ENCODE measurements around the gene OR4D1. TPM values are rescaled to one million over a fixed set of nuclear protein-coding genes. Genes with fewer than 3 reads are reported as not detected.
"Not testable (repeated sequence)": the region's sequence is repeated elsewhere in the genome, so short reads cannot be mapped to it uniquely, and the experiment has no call there.

Gene OR4D1
- total RNA-seq, 2 experiments from 2014 or later: 0.49 to 0.70 TPM

DNA sequence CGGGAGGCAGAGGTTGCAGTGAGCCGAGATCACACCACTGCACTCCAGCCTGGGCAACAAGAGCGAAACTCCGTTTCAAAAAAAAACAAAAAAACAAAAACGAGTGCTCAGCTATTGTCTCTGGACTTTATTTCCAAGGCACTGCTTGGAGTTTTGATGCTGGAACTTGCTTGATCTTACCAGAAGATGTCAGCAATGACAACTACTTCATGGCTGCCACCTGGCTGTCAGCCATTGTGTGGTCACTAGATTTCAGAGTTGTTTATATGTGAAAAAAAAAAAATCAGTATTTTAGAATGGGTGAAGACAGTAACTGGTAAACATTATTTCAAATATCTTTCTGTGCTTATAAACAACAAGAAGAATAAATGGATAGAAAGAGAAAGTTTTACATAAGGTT lies 26.3 kb upstream of the OR4D1 start:
- no peak overlapping the region for H3K27ac Mint-ChIP-seq
- H3K27me3 Mint-ChIP-seq: peaks cover 9% of the 10 kb centered on the region

DNA sequence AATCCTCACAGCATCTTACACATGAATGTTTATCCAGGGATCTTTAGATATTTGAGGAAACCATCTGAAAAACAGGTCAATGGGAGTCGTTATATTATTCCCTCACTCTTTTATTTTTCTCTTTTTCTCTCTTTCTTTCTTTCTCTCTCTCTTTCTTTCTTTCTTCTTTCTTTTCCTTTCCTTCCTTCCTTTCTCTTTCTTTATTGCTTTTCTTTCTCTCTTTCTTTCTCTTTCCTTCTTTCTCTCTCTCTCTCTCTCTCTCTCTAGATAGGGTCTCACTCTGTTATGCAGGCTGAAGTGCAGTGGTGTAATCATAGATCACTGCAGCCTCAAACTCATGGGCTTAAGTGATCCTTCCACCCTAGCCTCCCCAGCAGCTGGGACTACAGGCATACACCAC lies 20.3 kb upstream of the OR4D1 start:
- peaks cover 0 to 2% of the 10 kb centered on the region in 2 experiments for H3K27me3 ChIP-seq (ENCODE audit: control insufficient read depth in 1 of 2, insufficient read depth in 2 of 2, low read length in 2 of 2)
- no peak overlapping the region for H3K4me3 ChIP-seq (ENCODE audit: low read length)
- no peak for DNase-seq
- no peaks in the 10 kb centered on the region for H3K4me1 ChIP-seq (ENCODE audit: insufficient read depth, low read length)
- no peak overlapping the region for H3K4me3 Mint-ChIP-seq
- H3K4me1 Mint-ChIP-seq (ENCODE audit: low read depth): peaks cover 5% of the 10 kb centered on the region
- ChIA-PET POLR2A (no interaction called here), CTCF (no interaction called here)
- ATAC-seq (ENCODE audit: poor library complexity): no peak
- TF ChIP-seq, protein P1, sequence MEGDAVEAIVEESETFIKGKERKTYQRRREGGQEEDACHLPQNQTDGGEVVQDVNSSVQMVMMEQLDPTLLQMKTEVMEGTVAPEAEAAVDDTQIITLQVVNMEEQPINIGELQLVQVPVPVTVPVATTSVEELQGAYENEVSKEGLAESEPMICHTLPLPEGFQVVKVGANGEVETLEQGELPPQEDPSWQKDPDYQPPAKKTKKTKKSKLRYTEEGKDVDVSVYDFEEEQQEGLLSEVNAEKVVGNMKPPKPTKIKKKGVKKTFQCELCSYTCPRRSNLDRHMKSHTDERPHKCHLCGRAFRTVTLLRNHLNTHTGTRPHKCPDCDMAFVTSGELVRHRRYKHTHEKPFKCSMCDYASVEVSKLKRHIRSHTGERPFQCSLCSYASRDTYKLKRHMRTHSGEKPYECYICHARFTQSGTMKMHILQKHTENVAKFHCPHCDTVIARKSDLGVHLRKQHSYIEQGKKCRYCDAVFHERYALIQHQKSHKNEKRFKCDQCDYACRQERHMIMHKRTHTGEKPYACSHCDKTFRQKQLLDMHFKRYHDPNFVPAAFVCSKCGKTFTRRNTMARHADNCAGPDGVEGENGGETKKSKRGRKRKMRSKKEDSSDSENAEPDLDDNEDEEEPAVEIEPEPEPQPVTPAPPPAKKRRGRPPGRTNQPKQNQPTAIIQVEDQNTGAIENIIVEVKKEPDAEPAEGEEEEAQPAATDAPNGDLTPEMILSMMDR (IDR thresholded peaks at IDR 0.05): no peak
- no peaks in the 10 kb centered on the region for H3K36me3 ChIP-seq (ENCODE audit: insufficient read depth, low read length)
- intact Hi-C loops (cut with DNase I, micrococcal nuclease): no loop called here
- no peak overlapping the region for H3K27ac ChIP-seq (ENCODE audit: low read depth in 1 of 2, low read length in 2 of 2)
- no peaks in the 10 kb centered on the region for H3K9me3 ChIP-seq (ENCODE audit: control insufficient read depth in 1 of 2, insufficient read depth in 1 of 2, low read length in 2 of 2)
- no peaks in the 10 kb centered on the region for H3K9me3 Mint-ChIP-seq
- no peaks in the 10 kb centered on the region for H3K27me3 Mint-ChIP-seq
- H3K27ac Mint-ChIP-seq: no peak overlapping the region
- no peaks in the 10 kb centered on the region for H3K36me3 Mint-ChIP-seq (ENCODE audit: low read depth)

More for the DNA sequence above, 26.3 kb upstream of the OR4D1 start:
- H3K36me3 ChIP-seq (ENCODE audit: insufficient read depth, low read length): no peaks in the 10 kb centered on the region
- ChIA-PET CTCF (interaction anchor here (0.7 to 1.5 kb wide), 6 partner anchors 33 to 331 kb away, joined by 3 to 8 read pairs (median 4); no protein-coding TSS in a partner anchor), POLR2A (interaction anchor here (0.6 to 2.8 kb wide), 4 partner anchors 31 to 54 kb away, joined by 5 to 13 read pairs (median 8); no protein-coding TSS in a partner anchor)
- Mint-ChIP-seq H3K9me3 (no peaks in the 10 kb centered on the region), H3K36me3 (ENCODE audit: low read depth) (no peaks in the 10 kb centered on the region), H3K4me3 (no peak overlapping the region), H3K4me1 (ENCODE audit: low read depth) (peaks cover 15% of the 10 kb centered on the region)
- no peaks in the 10 kb centered on the region for H3K9me3 ChIP-seq (ENCODE audit: control insufficient read depth in 1 of 2, insufficient read depth in 1 of 2, low read length in 2 of 2)
- H3K27ac ChIP-seq (ENCODE audit: low read depth in 1 of 2, low read length in 2 of 2): no peak overlapping the region
- TF ChIP-seq, protein P1 (IDR thresholded peaks at IDR 0.05): peak; percentile 82
- intact Hi-C loops (cut with DNase I, micrococcal nuclease): loop anchor here (1.0 kb wide), 3 partner anchors 50 to 128 kb away; partner anchors contain the start of gene MKS1 (in 1 of the 2)
- no peaks in the 10 kb centered on the region for H3K4me1 ChIP-seq (ENCODE audit: insufficient read depth, low read length)
- no peak overlapping the region for H3K4me3 ChIP-seq (ENCODE audit: low read length)
- ATAC-seq (ENCODE audit: poor library complexity) (peak; percentile 87), DNase-seq (peak in 13 of 14 experiments; percentile 3 to 82 (median 38))
- peaks cover 0 to 2% of the 10 kb centered on the region in 2 experiments for H3K27me3 ChIP-seq (ENCODE audit: control insufficient read depth in 1 of 2, insufficient read depth in 2 of 2, low read length in 2 of 2)

DNA sequence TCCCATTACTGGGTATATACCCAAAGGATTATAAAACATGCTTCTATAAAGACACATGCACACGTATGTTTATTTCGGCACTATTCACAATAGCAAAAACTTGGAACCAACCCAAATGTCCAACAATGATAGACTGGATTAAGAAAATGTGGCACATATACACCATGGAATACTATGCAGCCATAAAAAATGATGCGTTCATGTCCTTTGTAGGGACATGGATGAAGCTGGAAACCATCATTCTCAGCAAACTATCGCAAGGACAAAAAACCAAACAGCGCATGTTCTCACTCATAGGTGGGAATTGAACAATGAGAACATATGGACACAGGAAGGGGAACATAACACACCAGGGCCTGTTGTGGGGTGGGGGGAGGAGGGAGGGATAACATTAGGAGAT lies 15.5 kb upstream of the OR4D1 start:
- H3K36me3 Mint-ChIP-seq (ENCODE audit: low read depth): not testable (repeated sequence)

More for the DNA sequence above, 15.5 kb upstream of the OR4D1 start:
- H3K4me3 Mint-ChIP-seq; DNase-seq; H3K9me3 ChIP-seq (ENCODE audit: control insufficient read depth in 1 of 2, insufficient read depth in 1 of 2, low read length in 2 of 2); H3K4me1 Mint-ChIP-seq (ENCODE audit: low read depth); H3K9me3 Mint-ChIP-seq; H3K36me3 ChIP-seq (ENCODE audit: insufficient read depth, low read length); CTCF ChIA-PET; H3K27ac Mint-ChIP-seq; ATAC-seq (ENCODE audit: poor library complexity); POLR2A ChIA-PET; H3K4me1 ChIP-seq (ENCODE audit: insufficient read depth, low read length); H3K27ac ChIP-seq (ENCODE audit: low read depth in 1 of 2, low read length in 2 of 2); intact Hi-C loops (cut with DNase I, micrococcal nuclease); H3K4me3 ChIP-seq (ENCODE audit: low read length); H3K27me3 Mint-ChIP-seq; H3K27me3 ChIP-seq (ENCODE audit: control insufficient read depth in 1 of 2, insufficient read depth in 2 of 2, low read length in 2 of 2): not testable (repeated sequence)

Data from CD4-positive, alpha-beta T cell (primary cell).